Left lung (tissue), 10 donors: ENCODE results near the gene FBXL12. TPM values are rescaled to one million over a fixed set of nuclear protein-coding genes. Genes with fewer than 3 reads are reported as not detected.

ENCODE experiments used
- ATAC-seq: fragments of 200-7000 bp; cut with Tn5 transposase; one replicate; pipeline ENCODE4 v1.9.1; 2020; ENCODE audit warnings: moderate library complexity
- DNase-seq, 4 donors: peaks; one replicate each; pipeline ENCODE4 v3.0.0-alpha.2; 2013 to 2020
- H3K27ac ChIP-seq, 2 donors: fragments of 200-600 bp; sonication (generic) in 1 of 2; one replicate each; pipeline versions ENCODE4 v1.5.0 to v1.8.0; 2020 to 2021
- H3K27me3 ChIP-seq, 2 donors: fragments of 200-600 bp; sonication (generic) in 1 of 2; one replicate each; pipeline versions ENCODE4 v1.5.0 to v1.8.0; 2020 to 2021
- H3K36me3 ChIP-seq, 2 donors: fragments of 200-600 bp; sonication (generic) in 1 of 2; one replicate each; pipeline versions ENCODE4 v1.5.0 to v1.8.0; 2020 to 2021
- H3K4me1 ChIP-seq, 2 donors: fragments of 200-600 bp; one replicate each; pipeline ENCODE4 v1.8.0; 2021
- H3K4me3 ChIP-seq, 2 donors: fragments of 200-600 bp; sonication (generic) in 1 of 2; one replicate each; pipeline versions ENCODE4 v1.5.0 to v1.8.0; 2020 to 2021; ENCODE audit warnings: mild to moderate bottlenecking in 1 of 2
- H3K9me3 ChIP-seq, 2 donors: fragments of 200-600 bp; sonication (generic) in 1 of 2; one replicate each; pipeline versions ENCODE4 v1.5.0 to v1.8.0; 2020 to 2021
- intact Hi-C, 2 donors: fragments of 100-400 bp; cut with DNase I; formaldehyde crosslinking; loops; one replicate each; pipeline versions ENCODE4 v1.11.2 to v1.14.2; 2022
- polyA plus RNA-seq, 6 donors: library from polyadenylated mRNA; unstranded; fragments of 120-200 nt; gene quantifications; one replicate each; pipeline ENCODE4 v1.2.1, GENCODE V29; 2013; ENCODE audit not compliant: insufficient read length in 6 of 6
- total RNA-seq, 2 donors: library from RNA; stranded (reverse); fragmentation: NEBNext Ultra II Directional; extraction: Animal tissue kit (Norgen Biotek cat#: 25700); gene quantifications; one replicate each; pipeline ENCODE4 v1.2.1, GENCODE V29; 2021
- TF ChIP-seq, protein P1 (sequence below), 2 donors: fragments of 200-600 bp; sonication (generic) in 1 of 2; IDR thresholded peaks; one replicate each; pipeline versions ENCODE4 v1.5.0 to v1.8.0; 2021; ENCODE audit warnings: antibody characterized with exemption in 2 of 2
- donor health status: DM: no; HTN: yes; CAD: no.
- donor health status: DM: no; HTN: no; CAD: no.

FBXL12 gene
- total and polyA plus RNA-seq, 8 donors, result 22.3 to 40.5 (median 33.9) TPM

GRCh38 chr19:9819596-9819909 lies 674 bp upstream of the FBXL12 start:
- Histone ChIP-seq H3K9me3 (peaks cover 0 to 7% of the 10 kb centered on the region in 2 donors), H3K4me3 (peak overlapping the region in 1 of 2 donors; percentile 94), H3K36me3 (peaks cover 0 to 9% of the 10 kb centered on the region in 2 donors), H3K27me3 (no peaks in the 10 kb centered on the region), H3K27ac (peak overlapping the region; percentile 52 to 98), H3K4me1 (peaks cover 8 to 24% of the 10 kb centered on the region in 2 donors)
- no peak for ATAC-seq
- intact Hi-C loops, result no loop called here
- TF ChIP-seq, protein P1, sequence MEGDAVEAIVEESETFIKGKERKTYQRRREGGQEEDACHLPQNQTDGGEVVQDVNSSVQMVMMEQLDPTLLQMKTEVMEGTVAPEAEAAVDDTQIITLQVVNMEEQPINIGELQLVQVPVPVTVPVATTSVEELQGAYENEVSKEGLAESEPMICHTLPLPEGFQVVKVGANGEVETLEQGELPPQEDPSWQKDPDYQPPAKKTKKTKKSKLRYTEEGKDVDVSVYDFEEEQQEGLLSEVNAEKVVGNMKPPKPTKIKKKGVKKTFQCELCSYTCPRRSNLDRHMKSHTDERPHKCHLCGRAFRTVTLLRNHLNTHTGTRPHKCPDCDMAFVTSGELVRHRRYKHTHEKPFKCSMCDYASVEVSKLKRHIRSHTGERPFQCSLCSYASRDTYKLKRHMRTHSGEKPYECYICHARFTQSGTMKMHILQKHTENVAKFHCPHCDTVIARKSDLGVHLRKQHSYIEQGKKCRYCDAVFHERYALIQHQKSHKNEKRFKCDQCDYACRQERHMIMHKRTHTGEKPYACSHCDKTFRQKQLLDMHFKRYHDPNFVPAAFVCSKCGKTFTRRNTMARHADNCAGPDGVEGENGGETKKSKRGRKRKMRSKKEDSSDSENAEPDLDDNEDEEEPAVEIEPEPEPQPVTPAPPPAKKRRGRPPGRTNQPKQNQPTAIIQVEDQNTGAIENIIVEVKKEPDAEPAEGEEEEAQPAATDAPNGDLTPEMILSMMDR (IDR thresholded peaks at IDR 0.05), result no peak
- DNase-seq, result no peak

DNA sequence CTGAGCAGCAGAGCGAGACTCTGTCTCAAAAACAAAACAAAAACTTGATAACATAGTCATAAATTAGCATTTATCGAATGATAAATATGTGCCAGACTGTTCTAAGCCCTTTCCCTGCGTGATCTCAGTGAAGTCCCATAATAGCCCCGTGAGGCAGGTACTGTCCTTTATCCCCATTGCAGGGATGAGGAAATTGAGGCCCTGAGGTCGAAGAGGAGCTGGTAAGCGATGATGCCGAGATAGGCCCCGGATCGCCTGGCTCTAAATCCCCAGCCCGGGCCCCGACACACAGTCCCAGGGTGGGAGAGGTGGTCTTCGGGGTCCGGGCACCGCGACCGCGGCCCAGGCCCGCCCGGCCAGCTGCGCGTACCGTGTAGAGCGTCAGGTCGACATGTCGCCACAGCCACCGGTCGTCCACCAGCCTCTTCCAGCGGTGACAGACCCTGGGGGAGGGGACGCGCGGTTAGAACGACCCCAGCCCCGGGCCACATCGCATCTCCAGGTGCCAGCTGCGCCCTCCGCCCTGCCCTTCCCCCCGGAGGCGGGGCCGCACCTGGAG lies 625 bp downstream of the FBXL12 start:
- no peak for DNase-seq
- Histone ChIP-seq H3K27ac (peak overlapping the region; percentile 91 to 98), H3K27me3 (no peaks in the 10 kb centered on the region), H3K36me3 (peaks cover 0 to 20% of the 10 kb centered on the region in 2 donors), H3K4me1 (peaks cover 8 to 24% of the 10 kb centered on the region in 2 donors), H3K4me3 (peak overlapping the region; percentile 94 to 95), H3K9me3 (peaks cover 0 to 7% of the 10 kb centered on the region in 2 donors)
- TF ChIP-seq, protein P1 (IDR thresholded peaks at IDR 0.05), result no peak
- intact Hi-C loops, result no loop called here
- ATAC-seq, result no peak

DNA sequence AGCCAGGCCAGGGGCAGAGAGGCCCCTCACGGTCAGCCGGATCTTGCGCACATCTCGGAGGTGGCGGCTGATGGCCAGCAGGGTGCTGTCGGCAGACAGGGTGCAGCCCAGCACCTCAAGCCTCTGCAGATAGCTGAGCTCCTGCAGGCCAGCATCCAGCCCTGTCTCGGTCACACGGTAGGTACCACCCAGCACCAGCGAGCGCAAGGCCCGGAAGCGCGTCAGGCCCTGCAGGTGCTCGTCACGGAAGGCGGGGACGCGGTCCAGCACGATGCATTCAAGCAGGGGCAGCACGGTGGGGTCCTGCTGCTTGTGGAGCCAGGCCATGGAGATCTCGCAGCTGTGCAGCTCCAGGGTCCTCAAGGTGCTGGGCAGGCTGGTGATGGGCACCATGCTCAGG lies 7.7 kb downstream of the FBXL12 start:
- H3K4me1 ChIP-seq, result no peaks in the 10 kb centered on the region
- H3K27ac ChIP-seq, result no peak overlapping the region
- intact Hi-C loops, result no loop called here
- H3K4me3 ChIP-seq, result no peak overlapping the region
- no peaks in the 10 kb centered on the region for H3K27me3 ChIP-seq
- DNase-seq, result no peak
- TF ChIP-seq, protein P1 (IDR thresholded peaks at IDR 0.05), result no peak
- peaks cover 0 to 84% of the 10 kb centered on the region in 2 donors for H3K36me3 ChIP-seq
- peaks cover 0 to 7% of the 10 kb centered on the region in 2 donors for H3K9me3 ChIP-seq
- ATAC-seq, result no peak

DNA sequence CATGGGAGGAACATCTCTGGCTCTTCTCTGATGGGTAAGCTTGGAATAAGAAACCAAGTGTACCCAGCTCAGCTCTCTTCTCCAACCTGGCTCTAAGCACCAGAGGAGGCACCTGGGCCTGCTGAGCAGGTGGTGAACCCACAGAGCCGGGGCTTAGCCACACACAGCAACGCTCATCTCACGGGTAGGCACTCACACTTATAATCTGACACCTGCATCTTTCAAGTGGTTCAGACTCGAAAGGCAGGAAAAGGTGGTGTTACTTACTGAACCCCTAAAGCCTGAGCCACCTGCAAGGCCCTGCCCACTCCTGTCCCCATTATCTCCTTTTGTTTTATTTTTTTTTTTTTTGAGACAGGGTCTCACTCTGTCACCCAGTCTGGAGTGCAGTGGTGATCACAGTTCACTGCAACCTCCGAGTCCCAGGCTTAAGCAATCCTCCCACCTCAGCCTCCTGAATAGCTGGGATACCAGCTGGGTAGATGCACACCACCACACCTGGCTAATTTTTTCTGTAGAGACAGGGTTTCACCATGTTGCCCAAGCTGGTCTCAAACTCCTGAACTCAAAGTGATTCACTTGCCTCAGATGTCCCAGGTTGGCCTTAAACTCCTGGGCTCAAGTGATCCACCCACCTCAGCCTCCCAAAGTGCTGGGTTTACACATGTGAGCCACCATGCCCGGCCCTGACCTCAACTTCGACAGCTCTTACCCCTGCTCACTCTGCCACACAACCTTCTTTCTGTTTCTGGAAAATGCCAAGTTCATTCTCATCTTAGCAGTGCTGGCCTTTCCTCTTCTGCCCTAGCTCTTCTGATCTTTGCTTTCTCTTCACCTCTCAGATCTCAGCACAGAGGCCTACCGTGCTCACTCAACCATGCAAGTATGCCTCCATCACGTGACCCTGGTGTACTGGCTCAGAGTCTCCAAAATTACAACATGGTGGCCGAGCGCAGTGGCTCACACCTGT lies 9.7 kb downstream of the FBXL12 start:
- H3K36me3 ChIP-seq, result peaks cover 0 to 82% of the 10 kb centered on the region in 2 donors
- intact Hi-C loops, result no loop called here

More for the DNA sequence above, 9.7 kb downstream of the FBXL12 start:
- ATAC-seq (no peak), DNase-seq (no peak)
- no peaks in the 10 kb centered on the region for H3K4me1 ChIP-seq
- no peak overlapping the region for H3K27ac ChIP-seq
- H3K27me3 ChIP-seq, result no peaks in the 10 kb centered on the region
- TF ChIP-seq, protein P1 (IDR thresholded peaks at IDR 0.05), result no peak
- H3K9me3 ChIP-seq, result no peaks in the 10 kb centered on the region
- no peak overlapping the region for H3K4me3 ChIP-seq
